HuH-7 (cell line): ENCODE measurements around the gene FUOM.
A peak's percentile ranks its signal among the peaks of the same experiment; 100 is the strongest.

ENCODE experiments used
- DNase-seq: peaks from one replicate; pipeline ENCODE4 v3.0.0; 2011; ENCODE audit warnings: low spot score

FUOM gene

DNA sequence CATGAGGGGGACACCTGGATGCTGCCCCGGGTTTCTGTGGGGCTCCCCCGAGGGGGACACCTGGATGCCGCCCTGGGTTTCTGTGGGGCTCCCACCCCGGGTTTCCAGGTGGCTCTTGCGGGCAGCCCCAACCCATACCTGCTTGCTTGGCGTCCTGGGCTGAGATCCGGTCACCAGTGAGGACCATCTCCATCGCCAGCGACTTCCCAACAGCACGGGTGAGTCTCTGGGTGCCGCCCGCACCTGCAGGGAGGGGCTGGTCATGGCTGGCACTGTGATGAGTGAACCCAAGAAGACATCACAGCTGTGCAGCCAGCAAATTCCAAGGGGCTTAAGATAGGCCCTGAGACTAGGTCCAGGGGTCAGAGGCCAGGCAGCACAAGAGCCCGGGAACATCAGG is 8.9 kb upstream of the FUOM start:
- DNase-seq, result no peak

DNA sequence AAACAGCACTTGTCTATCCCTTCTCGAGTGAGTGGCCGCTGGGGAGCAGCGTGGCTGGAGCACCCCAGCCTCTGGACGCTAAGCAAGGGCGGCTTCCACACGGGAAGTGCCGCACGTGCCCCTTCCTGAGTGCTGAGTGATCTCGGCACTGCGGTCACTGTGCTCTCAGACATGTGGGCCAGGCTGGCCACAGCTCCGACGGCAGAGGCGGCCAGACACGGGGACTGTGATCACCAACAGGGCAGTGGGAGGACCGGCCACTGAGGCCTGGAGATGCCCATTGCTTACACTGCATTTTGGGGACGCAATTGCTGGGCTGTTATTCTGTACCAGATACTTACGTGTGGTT is 8.3 kb upstream of the FUOM start:
- DNase-seq, result no peak

DNA sequence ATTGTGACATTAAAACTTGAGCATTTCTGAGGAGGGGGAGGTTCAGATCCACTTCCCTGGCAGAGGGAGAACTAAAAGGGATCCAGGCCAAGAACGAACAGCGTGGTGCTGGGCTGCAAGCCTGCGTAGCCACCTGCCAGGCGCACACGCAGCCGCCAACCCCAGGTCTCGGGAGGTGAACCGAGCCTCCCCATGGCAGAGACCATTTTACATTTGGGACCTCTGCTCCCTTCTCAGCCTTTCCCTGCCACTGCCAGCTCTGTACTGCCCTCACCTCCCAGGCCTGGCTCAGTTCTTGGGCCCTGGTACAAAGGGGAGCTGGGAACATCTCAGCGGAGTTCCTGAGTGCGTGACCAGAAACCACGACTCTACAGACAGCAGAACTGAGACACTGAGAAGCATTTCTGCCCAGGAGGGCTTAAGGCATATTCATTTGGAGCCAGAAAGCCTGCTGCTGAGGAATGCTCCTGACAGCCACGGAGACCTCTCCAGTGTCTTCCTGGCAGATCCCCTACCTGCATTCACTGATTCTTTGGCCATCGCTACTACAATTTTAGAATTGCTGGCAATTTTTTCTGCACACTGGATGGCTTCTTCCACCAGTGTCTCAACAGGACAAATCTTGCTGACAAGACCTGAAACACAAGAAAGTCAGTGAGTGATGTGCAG is 7.8 kb upstream of the FUOM start:
- no peak for DNase-seq

DNA sequence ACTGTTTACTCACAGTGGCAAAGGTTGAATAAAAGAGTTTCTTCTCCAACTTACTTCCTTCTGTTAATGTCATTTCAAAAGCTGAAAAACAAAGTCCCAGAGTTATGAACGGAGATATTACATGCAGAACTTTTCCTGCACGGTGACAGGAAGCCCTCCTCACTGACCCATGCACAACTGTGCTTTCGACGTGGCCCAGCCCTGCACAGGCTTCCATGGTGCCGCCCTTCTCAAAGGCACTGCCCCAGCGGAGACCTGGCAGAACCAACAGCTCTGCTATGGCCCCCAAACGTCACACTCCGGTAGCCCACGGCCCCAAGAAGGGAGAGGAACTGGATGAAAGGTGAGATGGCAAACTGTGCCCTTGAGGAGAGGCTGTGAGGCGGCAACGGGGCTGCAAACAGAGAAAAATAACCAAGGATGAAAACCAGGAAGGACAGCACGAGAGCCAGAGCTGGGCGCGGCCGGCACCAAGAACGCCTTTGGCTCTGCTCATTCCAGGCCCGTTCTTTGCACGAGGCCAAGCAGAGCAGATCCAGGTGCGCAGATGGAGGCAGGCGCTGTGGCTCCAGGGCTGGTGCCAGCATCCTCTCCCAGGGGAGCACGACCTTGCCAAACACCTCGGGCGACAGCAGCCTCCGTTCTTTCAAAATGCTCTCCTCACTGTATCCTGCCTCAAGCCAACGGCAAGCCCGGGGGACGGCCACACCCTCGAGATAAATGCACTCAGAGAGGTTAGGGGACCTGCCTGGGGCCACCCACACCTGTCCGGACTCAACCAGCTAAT is 7.0 kb upstream of the FUOM start:
- no peak for DNase-seq

DNA sequence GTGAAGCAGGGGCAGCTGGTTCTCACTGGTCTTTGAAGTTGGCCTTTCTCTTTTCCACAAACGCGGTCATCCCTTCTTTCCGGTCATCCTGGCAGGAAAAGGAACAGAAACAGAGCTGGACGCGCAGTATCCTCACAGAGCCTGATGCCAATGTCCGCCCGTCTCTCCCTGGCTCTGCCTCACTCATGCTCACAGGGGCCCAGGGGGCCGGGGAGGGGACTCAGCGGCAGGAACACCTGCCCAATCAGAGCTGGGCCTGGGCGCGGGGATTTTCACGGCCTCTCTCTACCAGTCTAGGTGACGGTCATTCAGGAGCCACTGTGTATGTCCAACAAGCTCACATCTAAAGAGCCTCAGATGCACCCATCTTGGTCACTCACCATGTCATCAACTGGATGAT is 5.0 kb upstream of the FUOM start:
- no peak for DNase-seq

DNA sequence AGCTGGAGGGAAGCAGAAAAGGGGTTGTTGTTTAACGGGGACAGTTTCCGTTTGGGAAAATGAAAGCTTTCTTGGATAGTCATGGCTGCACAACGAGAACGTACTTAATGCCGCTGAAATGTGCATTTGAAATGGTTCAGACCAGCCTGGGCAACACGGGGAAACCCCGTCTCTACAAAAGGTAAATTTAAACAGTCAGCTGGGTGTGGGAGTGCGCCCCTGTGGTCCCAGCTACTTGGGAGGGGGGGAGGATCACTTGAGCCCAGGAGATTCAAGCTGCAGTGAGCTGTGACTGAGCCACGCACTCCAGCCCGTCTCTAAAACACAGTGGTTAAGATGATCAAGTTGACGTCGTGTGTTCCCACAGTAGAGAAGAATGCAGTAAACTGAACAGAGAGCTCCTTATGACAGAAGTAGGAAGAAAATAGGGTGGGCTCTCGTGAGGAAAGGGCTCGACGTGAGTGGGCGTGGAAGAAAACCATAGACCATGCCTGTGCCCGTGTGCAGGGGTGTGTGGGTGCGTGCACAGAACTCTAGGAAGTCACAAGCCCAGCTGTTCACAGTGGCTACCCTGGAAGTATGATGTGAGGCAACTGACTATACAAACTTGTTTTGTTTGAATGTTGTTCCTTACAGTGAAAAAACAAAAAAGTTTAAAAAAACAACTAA is 4.1 kb upstream of the FUOM start:
- no peak for DNase-seq

DNA sequence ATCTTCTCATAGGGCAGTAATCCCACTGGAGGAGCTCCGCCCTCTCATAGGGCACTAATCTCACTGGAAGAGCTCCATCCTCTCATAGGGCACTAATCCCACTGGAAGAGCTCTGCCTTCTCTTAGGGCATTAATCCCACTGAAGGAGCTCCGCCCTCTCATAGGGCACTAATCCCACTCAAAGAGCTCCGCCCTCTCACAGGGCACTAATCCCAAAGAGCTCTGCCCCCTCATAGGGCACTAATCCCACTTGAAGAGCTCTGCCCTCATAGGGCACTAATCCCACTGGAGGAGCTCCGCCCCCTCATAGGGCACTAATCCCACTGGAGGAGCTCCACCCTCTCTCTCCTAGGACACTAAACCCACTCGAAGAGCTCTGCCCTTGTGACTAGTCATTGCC is 3.4 kb upstream of the FUOM start:
- DNase-seq, result no peak

DNA sequence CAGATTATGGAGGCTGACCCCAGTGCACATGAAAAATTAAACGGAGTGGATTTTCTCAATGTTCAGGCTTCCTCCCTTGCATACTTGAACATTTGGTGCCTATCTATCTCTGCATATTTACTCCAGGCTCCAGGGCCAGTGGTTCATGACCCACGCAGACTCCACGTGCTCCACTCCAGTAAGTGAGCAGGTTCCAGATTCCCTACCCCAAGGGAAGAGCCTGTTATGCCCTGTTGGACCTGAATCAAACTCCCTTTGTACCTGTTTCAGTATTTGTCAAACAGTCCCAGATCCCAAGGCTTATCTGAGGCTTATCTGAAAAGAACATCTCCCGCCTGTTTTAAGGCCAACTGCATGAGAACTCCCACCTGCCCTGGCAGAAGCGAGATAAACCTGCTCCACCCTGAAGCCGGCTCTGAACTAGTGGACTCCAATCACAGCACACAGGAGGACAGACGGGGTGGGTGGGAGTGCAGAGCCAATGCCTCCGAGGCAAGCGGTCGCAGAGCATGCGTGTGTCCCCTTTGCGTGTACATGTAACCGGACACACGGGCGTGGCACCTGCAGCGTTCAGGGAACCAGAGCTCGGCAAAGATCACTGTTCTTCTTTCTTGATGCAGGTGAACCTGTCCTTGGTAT is 2.3 kb upstream of the FUOM start:
- DNase-seq, result no peak

DNA sequence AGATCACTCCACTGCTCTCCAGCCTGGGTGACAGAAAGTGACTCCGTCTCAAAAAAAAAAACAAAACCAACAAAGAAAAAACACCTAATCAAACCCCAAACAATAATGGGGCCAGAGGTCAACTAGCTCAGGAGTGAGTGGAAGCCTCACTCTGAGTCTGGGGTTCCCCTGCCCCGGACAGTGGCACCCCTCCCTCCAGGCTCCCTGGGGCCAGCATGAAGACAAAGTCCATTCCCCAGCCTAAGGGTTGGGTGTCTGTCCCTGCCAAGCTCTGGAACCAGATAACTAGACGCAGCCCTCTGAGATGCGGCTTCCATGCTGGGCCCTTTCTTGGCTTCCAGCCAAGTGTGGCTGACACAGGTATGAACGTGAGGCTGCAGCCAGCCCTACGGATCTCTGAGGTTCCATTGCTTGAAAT is 1.7 kb upstream of the FUOM start:
- peak; percentile 91 for DNase-seq

DNA sequence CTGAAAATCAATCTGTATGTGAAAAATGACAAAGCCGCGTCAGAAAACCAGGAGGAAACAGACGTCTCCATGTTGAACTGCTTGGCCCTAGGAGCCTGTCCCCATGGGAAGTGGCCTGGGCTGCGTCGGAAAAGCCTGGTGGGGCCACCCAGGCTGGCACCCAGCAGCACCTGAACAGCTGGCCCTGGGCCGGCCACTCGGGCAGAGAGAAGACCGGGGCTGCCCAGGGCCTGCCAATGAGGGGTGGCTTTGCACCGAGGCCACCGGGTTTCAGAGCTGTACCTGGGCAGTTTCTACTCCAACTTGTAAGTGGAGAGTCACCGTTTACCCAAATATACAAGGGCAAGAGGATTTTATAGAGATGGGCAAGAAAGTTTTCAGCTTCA is 1.1 kb upstream of the FUOM start:
- DNase-seq, result no peak

DNA sequence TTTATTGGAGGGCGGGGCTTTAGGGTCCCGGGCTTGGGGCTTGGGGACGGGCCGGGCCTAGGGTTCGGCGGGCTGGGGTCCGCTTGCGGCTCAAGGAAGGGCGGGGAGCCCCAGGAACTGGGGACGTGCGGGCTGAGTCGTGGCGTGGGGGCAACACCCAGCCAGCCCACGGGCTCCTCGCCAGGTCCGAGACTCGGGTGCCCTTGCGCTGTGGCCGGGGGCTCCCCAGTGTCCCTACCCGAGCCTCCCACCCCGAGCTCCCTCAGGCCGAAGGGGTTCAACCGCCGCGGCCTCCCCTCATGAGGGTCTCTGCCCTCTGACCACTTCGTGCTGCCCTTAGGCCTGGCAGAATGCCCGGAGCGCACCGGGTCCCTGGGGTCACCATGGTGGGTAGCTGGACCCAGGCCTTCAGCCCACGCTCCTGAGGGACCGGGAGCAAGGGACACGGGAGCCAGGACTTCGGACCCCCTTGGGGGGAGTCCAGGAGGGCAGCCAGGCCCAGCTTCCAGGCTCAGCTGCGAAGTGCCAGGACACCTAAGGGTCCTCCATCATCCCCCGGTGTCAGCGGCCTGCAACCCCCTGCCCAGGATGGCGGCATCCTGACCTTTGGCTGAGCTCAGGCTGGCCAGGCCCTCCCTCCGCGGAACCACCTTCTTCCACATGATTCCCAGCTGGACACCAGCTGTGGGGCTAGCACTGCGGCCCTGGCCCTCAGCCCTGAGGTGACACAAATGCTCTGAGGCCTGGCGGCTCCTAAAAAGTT is 524 bp upstream of the FUOM start:
- DNase-seq, result no peak

DNA sequence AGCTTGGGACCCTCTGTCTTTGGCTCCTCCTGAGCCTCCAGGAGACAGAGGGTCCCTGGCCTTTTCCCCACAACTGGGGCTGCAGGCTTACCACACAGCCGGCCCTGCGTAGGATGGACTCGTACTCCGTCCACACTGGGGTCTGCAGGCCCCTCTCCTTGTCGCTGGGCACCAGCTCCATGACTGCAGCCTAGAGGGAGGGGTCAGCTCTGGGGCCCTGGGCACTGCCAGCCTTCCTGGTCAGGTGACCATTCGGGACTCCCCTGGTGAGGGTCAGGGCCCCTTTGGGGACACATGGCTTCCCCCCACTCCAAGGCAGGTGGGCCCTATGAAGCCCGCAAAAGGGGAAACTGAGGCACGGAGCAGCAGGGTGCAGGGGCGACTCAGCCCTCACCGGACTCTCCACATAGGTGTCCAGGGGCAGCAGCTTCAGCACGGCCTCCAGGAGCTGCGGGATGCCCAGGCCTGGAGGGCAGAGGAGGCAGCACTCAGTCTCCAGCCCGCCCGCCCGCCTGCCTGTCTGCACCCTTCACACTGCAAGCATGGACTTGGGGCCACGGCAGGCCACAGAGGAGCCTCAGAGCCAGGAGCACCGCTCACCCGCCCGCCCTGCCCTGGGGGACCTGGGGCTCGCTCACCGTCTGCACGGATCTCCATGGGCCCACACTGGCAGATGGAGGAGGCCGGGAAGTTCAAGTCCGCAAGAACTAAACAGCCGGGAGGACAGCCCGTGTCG is 1.1 kb downstream of the FUOM start:
- DNase-seq, result no peak

DNA sequence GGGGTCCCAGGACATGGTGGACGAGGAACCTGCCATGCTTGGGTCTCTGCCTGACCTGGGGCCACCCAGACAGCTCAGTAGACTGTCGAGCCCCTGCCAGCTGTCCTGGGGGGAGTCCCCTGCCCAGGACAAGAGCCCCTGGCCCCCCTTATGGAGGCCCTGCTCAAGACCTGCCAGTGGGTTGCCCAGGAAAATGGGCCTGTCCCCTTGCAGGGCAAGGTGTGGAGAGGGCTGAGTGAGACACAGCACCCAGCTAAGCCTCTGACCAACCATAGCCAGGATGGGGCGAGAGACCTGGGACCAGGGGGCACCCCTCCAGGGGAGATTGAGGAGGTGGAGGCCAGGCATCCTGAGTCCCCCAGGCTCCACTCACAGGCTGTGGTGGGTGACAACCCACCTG is 1.8 kb downstream of the FUOM start:
- DNase-seq, result no peak

DNA sequence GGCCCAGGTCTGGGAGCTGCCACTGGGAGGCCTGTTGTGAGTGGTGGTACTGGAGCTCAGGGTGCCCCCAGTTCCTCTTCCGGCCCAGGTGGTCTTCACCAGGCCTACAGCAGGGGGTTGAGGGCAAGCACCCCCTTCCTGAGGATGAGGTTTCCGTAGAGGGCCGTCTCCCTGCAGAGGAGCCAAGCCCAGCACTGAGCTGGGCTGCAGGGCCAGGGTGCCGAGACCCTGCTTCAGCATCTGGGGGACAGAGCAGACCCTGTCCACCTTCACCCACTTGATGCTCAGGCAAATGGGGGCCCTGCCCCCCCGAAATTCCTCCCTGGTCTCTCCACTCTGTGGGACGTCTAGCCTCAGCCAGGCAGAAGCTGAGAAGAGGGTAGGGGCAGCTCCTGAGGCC is 2.6 kb downstream of the FUOM start:
- no peak for DNase-seq

DNA sequence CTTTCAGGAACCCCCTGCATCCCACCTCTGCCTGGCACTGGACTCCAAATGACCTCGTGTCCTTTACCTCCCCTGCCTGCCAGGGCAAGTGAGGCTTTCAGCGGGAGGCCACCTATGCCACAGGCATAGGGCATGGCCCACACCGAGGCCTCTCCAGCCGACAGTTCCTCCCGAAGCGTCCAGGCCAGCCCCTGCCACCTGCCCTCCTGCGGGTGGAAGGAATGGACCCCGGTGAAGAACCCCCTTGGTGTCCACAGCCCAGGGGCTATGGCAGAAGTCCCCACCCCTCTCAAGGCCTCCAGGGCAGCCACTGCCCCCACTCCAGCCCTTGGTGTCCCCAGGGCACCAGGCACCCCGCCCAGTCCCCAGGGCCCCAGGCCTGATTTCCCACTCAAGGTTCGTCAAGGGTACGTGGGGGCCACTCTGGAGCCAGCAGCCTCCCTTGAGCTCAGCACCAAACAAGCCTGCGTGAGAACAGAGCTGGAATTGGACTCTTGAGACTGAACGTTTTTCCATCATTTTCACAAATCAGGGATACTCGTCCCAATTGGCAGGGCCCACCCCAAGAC is 3.1 kb downstream of the FUOM start:
- DNase-seq, result no peak

DNA sequence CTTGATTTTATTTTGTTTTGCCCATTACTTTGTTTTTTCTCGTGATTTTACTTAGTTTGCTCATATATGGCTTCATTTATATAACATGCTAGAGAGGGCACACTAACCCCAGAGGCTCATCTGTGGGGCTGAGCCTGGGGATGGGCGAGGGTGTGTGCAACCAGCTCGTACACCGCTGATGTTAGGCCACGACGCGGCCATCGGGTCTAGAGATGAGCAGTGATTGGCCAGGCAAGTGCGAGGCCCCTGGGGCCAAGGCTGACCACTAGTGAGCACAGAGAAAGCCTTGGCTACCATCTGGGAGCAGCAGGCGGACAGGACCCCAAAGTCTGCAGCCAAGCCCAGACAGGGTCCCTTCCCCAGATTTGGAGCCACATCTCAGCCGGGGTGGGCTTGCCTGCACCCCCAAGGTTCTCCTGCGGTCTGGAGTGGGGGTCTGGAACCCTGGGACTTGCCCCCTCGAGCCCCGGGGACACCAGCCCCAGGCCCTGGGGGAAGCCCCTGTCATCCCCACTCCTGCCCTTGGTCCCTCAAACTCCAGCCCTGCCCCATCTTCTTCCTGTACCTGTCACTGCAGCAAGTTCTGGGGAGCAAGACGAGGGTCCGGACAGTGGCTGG is 3.7 kb downstream of the FUOM start:
- DNase-seq, result no peak

DNA sequence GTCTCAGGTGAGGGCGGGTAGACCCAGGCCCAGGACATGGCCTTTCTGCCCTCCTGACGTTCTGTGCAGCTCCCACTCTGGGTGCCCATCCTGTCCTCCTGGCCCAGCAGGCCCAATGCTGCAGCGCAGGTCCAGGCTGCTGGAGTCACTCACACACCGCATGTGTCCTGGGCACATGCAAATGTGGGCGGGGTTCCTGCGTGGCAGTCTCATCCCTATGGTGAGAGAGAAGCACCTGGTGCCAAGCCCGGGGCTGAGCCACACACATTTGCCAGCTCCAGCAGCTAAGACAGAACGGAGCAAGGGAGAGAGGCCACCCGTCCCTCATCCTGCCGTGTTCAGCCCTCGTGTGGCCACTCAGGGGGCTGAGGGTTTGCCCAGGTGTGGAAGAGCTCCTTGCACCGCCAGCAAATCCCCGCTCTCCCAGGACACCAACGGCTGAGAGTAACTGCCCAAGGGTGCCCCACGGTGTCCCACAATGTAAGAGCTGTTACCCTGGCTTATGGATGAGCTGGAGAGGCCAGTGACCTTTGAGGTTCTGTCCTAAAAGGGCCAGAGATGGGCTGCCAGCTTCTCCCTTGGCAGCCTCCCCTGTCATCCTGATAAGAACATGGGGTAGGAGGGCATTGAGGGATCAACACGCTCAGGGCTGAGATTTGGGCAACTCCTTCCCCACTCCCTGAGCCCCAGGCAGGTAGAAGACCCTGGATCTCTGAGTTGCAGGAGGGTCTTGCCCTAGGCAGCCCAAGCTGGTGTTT is 4.4 kb downstream of the FUOM start:
- no peak for DNase-seq

DNA sequence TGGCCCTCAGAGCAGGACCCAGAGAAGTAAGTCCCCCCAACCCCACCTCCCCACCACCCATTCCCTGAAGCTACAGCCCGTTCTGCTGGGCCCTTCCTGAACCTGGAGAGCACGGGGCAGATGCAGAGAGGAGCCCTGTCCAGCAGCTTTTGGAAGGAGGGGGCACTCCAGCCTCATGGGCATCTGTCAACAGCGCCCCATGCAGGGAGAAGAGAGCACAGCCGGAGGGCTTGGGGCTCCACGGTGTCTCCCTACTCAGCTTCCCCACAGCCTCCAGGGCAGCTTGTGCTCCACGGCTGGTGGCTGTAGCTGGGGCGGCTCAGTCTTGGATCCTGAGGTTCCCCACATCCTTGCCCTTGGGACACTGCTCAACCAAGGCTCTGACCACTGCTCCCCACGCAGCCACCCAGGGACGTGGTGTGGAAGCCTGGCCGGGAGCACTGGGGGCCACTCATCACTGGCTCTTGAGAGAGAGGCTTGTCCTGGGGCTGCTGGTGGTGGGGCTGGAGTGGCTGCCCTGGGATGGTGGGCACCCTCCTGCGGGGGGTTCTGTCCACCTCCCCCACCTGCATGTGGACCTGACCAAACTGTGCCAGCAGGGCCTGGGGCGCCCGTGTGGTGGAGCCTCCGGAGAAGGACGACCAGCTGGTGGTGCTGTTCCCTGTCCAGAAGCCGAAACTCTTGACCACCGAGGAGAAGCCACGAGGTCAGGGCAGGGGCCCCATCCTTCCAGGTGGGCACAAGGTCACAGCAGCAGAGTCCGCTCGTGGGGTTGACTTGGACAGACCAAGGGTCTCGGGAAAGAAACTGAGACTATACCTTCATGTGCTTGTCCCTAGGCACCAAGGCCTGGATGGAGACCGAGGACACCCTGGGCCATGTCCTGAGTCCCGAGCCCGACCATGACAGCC is 6.2 kb downstream of the FUOM start:
- DNase-seq, result no peak

DNA sequence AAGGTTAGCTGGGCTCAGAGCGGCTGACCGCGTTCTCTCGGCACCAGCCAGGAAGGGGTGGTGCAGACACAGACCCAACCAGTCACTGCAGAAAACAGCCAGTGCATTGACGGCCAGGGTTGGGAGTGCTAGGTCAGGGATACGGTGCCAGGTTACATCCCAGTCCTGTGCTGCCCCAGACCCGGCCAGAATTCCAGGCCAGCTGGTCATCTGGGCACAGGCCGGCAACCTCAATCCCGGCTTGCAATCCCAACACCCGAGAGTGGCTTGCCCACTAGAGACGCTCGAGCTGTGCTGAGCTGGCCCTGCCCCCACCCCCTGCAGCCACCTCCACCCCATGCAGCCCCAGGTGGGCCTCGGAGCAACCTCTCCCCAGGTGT is 6.9 kb downstream of the FUOM start:
- DNase-seq, result no peak
